ENCODE measurements around the gene CALML4.

Gene CALML4

DNA sequence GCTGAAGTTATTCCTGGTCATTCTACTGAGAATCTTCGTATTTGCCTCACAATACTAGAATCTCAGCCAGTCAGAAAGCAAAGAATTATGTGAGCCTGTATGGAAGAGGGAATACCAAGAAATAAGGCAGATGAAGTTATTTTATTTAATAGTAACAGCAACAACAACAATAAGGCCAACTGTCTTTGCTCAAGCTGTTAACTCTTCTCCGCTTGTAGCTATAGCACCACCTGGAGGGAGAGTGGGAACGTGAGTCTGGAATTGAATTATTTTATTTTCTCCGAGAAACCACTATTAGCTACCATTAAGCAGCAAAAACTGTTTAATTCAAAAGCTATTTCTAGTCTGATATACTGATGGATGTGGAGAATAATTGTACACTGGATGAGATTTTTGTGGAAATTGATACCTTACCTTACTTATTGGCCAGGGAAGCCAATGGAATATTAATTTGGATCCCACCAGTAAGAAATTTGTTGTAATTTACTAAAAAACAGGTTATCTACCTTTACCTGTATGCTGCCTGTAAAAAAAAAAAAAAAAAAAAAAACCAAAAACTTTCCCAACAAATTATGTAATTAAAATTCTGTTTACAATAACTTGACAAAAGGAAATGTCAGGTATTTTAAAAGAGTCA, 50.1 kb downstream of the CALML4 start:
- TF ChIP-seq EZH2 (IDR thresholded peaks at IDR 0.05; ENCODE audit: borderline replicate concordance, low read length): no peak
- TF ChIP-seq CTCF (IDR thresholded peaks at IDR 0.05; ENCODE audit: low read length): peak; percentile 86
- no peak overlapping the region for H3K4me3 ChIP-seq (ENCODE audit: low read depth, low read length, poor library complexity, severe bottlenecking)
- no peaks in the 10 kb centered on the region for H3K9me3 ChIP-seq (ENCODE audit: low read length)
- H3K36me3 ChIP-seq (ENCODE audit: insufficient read depth, low read length): peaks cover 67% of the 10 kb centered on the region
- H4K20me1 ChIP-seq (ENCODE audit: insufficient read depth, low read length): no peaks in the 10 kb centered on the region
- H3K27me3 ChIP-seq (ENCODE audit: insufficient read depth, low read length): no peaks in the 10 kb centered on the region
- H2AFZ ChIP-seq (ENCODE audit: low read length): no peak overlapping the region
- no peaks in the 10 kb centered on the region for H3F3A ChIP-seq (ENCODE audit: insufficient read depth, low read length)
- no peak overlapping the region for H3K4me2 ChIP-seq (ENCODE audit: low read length)
- H3K79me2 ChIP-seq (ENCODE audit: insufficient read depth, low read length): no peaks in the 10 kb centered on the region
- H3K27ac ChIP-seq (ENCODE audit: low read depth, low read length, poor library complexity, severe bottlenecking): no peak overlapping the region
- no peaks in the 10 kb centered on the region for H3K4me1 ChIP-seq (ENCODE audit: insufficient read depth, low read length, severe bottlenecking)
- H3K9me2 ChIP-seq (ENCODE audit: low read depth, low read length): no peaks in the 10 kb centered on the region
- no peak overlapping the region for H3K9ac ChIP-seq (ENCODE audit: low read length)

GRCh38 chr15:68152342-68152741, 52.8 kb downstream of the CALML4 start:
- TF ChIP-seq CTCF (IDR thresholded peaks at IDR 0.05; ENCODE audit: low read length) (no peak), EZH2 (IDR thresholded peaks at IDR 0.05; ENCODE audit: borderline replicate concordance, low read length) (no peak)
- Histone ChIP-seq H2AFZ (ENCODE audit: low read length) (no peak overlapping the region), H3K9me2 (ENCODE audit: low read depth, low read length) (no peaks in the 10 kb centered on the region), H3K4me1 (ENCODE audit: insufficient read depth, low read length, severe bottlenecking) (no peaks in the 10 kb centered on the region), H3K36me3 (ENCODE audit: insufficient read depth, low read length) (peaks cover 46% of the 10 kb centered on the region; the same call in 1 of the 2 replicates), H3K4me3 (ENCODE audit: low read depth, low read length, poor library complexity, severe bottlenecking) (no peak overlapping the region), H3K4me2 (ENCODE audit: low read length) (no peak overlapping the region), H3K27me3 (ENCODE audit: insufficient read depth, low read length) (no peaks in the 10 kb centered on the region), H3K9me3 (ENCODE audit: low read length) (no peaks in the 10 kb centered on the region), H4K20me1 (ENCODE audit: insufficient read depth, low read length) (no peaks in the 10 kb centered on the region), H3K27ac (ENCODE audit: low read depth, low read length, poor library complexity, severe bottlenecking) (no peak overlapping the region), H3K9ac (ENCODE audit: low read length) (no peak overlapping the region), H3F3A (ENCODE audit: insufficient read depth, low read length) (no peaks in the 10 kb centered on the region), H3K79me2 (ENCODE audit: insufficient read depth, low read length) (no peaks in the 10 kb centered on the region)

DNA sequence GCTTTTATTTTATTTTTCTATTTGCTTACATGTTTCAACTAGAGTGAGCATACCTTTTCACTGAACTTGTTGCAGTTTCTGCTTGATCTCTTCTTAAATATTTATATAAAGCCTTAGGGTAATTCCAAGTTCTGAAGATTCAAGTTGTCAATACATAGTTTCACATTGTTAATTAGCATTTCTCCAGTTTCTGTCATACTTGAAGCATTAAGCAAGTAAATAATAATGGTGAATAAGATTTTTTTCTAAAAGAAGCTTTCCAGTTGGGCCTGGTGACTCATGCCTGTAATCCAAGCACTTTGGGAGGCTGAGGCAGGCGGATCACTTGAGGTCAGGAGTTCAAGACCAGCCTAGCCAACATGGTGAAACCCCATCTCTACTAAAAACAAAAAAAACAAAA, 53.9 kb downstream of the CALML4 start:
- no peaks in the 10 kb centered on the region for H3K27me3 ChIP-seq (ENCODE audit: insufficient read depth, low read length)
- H3K4me1 ChIP-seq (ENCODE audit: insufficient read depth, low read length, severe bottlenecking): no peaks in the 10 kb centered on the region
- no peak overlapping the region for H3K9ac ChIP-seq (ENCODE audit: low read length)
- H3K79me2 ChIP-seq (ENCODE audit: insufficient read depth, low read length): no peaks in the 10 kb centered on the region
- no peaks in the 10 kb centered on the region for H3K9me2 ChIP-seq (ENCODE audit: low read depth, low read length)
- H3K27ac ChIP-seq (ENCODE audit: low read depth, low read length, poor library complexity, severe bottlenecking): no peak overlapping the region
- H2AFZ ChIP-seq (ENCODE audit: low read length): no peak overlapping the region
- H4K20me1 ChIP-seq (ENCODE audit: insufficient read depth, low read length): no peaks in the 10 kb centered on the region
- TF ChIP-seq CTCF (IDR thresholded peaks at IDR 0.05; ENCODE audit: low read length) (no peak), EZH2 (IDR thresholded peaks at IDR 0.05; ENCODE audit: borderline replicate concordance, low read length) (no peak)
- H3K4me3 ChIP-seq (ENCODE audit: low read depth, low read length, poor library complexity, severe bottlenecking): no peak overlapping the region
- H3K9me3 ChIP-seq (ENCODE audit: low read length): no peaks in the 10 kb centered on the region
- H3F3A ChIP-seq (ENCODE audit: insufficient read depth, low read length): no peaks in the 10 kb centered on the region
- no peak overlapping the region for H3K4me2 ChIP-seq (ENCODE audit: low read length)
- peaks cover 48% of the 10 kb centered on the region for H3K36me3 ChIP-seq (ENCODE audit: insufficient read depth, low read length)

Measured in OCI-LY1 (cell line).